Loucy (cell line): ENCODE measurements around the gene CIRBP.

Experiments
- EZH2phosphoT487 ChIP-seq: fragments of 200-600 bp; IDR thresholded peaks from 2 replicates; pipeline ENCODE4 v1.6.1; 2018; ENCODE audit warnings: antibody characterized with exemption, mild to moderate bottlenecking, moderate library complexity, borderline replicate concordance
- TF ChIP-seq, protein P1 (sequence below): fragments of 200-600 bp; sonication (generic); conservative IDR thresholded peaks from 2 replicates; pipeline ENCODE4 v1.5.1; 2014; ENCODE audit warnings: mild to moderate bottlenecking, antibody characterized with exemption, low read length

DNA sequence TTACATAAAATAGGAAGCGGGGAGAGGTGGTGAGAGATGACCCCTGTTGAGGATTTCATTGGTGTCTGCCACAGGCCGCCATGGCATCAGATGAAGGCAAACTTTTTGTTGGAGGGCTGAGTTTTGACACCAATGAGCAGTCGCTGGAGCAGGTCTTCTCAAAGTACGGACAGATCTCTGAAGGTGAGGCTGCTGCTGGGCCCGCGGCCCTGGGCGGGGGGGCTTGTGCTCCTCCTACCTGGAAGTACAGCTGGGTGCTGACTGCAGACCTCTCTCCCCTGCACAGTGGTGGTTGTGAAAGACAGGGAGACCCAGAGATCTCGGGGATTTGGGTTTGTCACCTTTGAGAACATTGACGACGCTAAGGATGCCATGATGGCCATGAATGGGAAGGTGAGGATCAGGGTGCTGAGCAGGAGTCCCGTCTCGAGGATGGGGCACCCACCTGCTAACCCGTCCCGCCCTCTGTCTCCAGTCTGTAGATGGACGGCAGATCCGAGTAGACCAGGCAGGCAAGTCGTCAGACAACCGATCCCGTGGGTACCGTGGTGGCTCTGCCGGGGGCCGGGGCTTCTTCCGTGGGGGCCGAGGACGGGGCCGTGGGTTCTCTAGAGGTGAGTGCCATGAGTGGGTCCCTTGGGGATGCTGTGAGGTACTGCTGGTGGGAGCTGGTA is 1.9 kb downstream of the CIRBP start:
- TF ChIP-seq, protein P1, sequence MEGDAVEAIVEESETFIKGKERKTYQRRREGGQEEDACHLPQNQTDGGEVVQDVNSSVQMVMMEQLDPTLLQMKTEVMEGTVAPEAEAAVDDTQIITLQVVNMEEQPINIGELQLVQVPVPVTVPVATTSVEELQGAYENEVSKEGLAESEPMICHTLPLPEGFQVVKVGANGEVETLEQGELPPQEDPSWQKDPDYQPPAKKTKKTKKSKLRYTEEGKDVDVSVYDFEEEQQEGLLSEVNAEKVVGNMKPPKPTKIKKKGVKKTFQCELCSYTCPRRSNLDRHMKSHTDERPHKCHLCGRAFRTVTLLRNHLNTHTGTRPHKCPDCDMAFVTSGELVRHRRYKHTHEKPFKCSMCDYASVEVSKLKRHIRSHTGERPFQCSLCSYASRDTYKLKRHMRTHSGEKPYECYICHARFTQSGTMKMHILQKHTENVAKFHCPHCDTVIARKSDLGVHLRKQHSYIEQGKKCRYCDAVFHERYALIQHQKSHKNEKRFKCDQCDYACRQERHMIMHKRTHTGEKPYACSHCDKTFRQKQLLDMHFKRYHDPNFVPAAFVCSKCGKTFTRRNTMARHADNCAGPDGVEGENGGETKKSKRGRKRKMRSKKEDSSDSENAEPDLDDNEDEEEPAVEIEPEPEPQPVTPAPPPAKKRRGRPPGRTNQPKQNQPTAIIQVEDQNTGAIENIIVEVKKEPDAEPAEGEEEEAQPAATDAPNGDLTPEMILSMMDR, result no peak
- no peak for TF ChIP-seq EZH2phosphoT487
